Measurements from ENCODE around the gene FGGY.

DNA sequence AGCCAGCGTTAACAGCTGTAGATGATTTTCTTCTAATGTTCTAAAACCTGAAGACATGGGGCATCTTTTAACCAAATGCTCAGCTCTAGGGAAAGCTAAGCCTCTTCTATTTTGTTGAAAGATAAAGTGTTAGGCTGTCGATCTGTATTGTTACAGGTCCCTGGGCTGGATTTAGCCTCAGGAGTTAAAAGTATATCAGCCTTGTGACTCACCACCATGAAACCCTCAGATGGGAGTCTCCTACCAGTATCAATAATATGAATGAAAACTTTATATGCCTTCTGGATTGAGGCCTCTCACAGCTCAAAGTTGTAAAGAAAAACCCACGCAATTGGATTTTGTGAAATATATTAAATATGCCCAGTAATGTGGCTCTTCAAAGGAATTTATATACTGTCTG is 231.6 kb downstream of the FGGY start:
- TF ChIP-seq POLR2A (IDR thresholded peaks at IDR 0.05) = no peak
- TF ChIP-seq, protein P1, sequence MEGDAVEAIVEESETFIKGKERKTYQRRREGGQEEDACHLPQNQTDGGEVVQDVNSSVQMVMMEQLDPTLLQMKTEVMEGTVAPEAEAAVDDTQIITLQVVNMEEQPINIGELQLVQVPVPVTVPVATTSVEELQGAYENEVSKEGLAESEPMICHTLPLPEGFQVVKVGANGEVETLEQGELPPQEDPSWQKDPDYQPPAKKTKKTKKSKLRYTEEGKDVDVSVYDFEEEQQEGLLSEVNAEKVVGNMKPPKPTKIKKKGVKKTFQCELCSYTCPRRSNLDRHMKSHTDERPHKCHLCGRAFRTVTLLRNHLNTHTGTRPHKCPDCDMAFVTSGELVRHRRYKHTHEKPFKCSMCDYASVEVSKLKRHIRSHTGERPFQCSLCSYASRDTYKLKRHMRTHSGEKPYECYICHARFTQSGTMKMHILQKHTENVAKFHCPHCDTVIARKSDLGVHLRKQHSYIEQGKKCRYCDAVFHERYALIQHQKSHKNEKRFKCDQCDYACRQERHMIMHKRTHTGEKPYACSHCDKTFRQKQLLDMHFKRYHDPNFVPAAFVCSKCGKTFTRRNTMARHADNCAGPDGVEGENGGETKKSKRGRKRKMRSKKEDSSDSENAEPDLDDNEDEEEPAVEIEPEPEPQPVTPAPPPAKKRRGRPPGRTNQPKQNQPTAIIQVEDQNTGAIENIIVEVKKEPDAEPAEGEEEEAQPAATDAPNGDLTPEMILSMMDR (IDR thresholded peaks at IDR 0.05) = no peak

Data from body of pancreas (tissue), 4 donors.